Ureter (tissue), 1 donor: ENCODE results near the gene CRCP. TPM values are rescaled to one million over a fixed set of nuclear protein-coding genes. Genes with fewer than 3 reads are reported as not detected.
"Not testable (repeated sequence)": the region's sequence is repeated elsewhere in the genome, so short reads cannot be mapped to it uniquely, and the experiment has no call there.

Experiments
- DNase-seq: peaks from one replicate; pipeline ENCODE4 v3.0.0-alpha.2; 2020; ENCODE audit warnings: low spot score
- total RNA-seq: library from RNA; stranded (reverse); gene quantifications from one replicate; pipeline ENCODE4 v1.2.4, GENCODE V29; 2023
- donor health status: DM: yes; HTN: yes; CAD: no.

CRCP gene
- total RNA-seq, 1 donor from 2014 or later = 43.6 TPM

- DNase-seq = no peak
Observed at GRCh38 chr7:66105263-66105748, 9.3 kb upstream of the CRCP start.

- not testable (repeated sequence) for DNase-seq
Observed at GRCh38 chr7:66108410-66108809, 6.2 kb upstream of the CRCP start.

GRCh38 chr7:66110856-66111255 is 3.8 kb upstream of the CRCP start:
- DNase-seq = no peak

GRCh38 chr7:66116680-66117420 is 2.2 kb downstream of the CRCP start:
- not testable (repeated sequence) for DNase-seq

GRCh38 chr7:66118603-66119002 is 4.0 kb downstream of the CRCP start:
- no peak for DNase-seq

GRCh38 chr7:66119245-66119850 is 4.7 kb downstream of the CRCP start:
- DNase-seq = no peak

- no peak for DNase-seq
Observed at GRCh38 chr7:66123175-66123528, 8.5 kb downstream of the CRCP start.

- DNase-seq = not testable (repeated sequence)
Observed at GRCh38 chr7:66124569-66124861, 9.9 kb downstream of the CRCP start.

GRCh38 chr7:66125052-66125694 is 10.5 kb downstream of the CRCP start:
- DNase-seq = no peak

- not testable (repeated sequence) for DNase-seq
Observed at GRCh38 chr7:66125781-66126352, 11.2 kb downstream of the CRCP start.

GRCh38 chr7:66127172-66127571 is 12.5 kb downstream of the CRCP start:
- DNase-seq = not testable (repeated sequence)

- DNase-seq = no peak
Observed at GRCh38 chr7:66138994-66139752, 24.5 kb downstream of the CRCP start.

- peak; percentile 64 for DNase-seq
Observed at GRCh38 chr7:66140924-66141323, 26.3 kb downstream of the CRCP start.

- DNase-seq = no peak
Observed at GRCh38 chr7:66142334-66142733, 27.7 kb downstream of the CRCP start.

- no peak for DNase-seq
Observed at GRCh38 chr7:66142996-66143395, 28.3 kb downstream of the CRCP start.

GRCh38 chr7:66143876-66144332 is 29.3 kb downstream of the CRCP start:
- DNase-seq = no peak

- DNase-seq = peak; percentile 54
Observed at GRCh38 chr7:66145400-66146104, 30.9 kb downstream of the CRCP start.

- DNase-seq = no peak
Observed at GRCh38 chr7:66146701-66147100, 32.1 kb downstream of the CRCP start.

- DNase-seq = not testable (repeated sequence)
Observed at GRCh38 chr7:66147657-66148056, 33.0 kb downstream of the CRCP start.

- peak; percentile 62 for DNase-seq
Observed at GRCh38 chr7:66150471-66150870, 35.8 kb downstream of the CRCP start.
